NCI-H1417 (cell line): Measurements from ENCODE around the gene ELOVL3.
"Not testable (repeated sequence)": the region's sequence is repeated elsewhere in the genome, so short reads cannot be mapped to it uniquely, and the experiment has no call there.

ENCODE experiments used
- DNase-seq, 3 experiments: peaks; one replicate each; lab custom pipeline; 2025; lab: John Stamatoyannopoulos, UW

The ELOVL3 gene, protein sequence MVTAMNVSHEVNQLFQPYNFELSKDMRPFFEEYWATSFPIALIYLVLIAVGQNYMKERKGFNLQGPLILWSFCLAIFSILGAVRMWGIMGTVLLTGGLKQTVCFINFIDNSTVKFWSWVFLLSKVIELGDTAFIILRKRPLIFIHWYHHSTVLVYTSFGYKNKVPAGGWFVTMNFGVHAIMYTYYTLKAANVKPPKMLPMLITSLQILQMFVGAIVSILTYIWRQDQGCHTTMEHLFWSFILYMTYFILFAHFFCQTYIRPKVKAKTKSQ

DNA sequence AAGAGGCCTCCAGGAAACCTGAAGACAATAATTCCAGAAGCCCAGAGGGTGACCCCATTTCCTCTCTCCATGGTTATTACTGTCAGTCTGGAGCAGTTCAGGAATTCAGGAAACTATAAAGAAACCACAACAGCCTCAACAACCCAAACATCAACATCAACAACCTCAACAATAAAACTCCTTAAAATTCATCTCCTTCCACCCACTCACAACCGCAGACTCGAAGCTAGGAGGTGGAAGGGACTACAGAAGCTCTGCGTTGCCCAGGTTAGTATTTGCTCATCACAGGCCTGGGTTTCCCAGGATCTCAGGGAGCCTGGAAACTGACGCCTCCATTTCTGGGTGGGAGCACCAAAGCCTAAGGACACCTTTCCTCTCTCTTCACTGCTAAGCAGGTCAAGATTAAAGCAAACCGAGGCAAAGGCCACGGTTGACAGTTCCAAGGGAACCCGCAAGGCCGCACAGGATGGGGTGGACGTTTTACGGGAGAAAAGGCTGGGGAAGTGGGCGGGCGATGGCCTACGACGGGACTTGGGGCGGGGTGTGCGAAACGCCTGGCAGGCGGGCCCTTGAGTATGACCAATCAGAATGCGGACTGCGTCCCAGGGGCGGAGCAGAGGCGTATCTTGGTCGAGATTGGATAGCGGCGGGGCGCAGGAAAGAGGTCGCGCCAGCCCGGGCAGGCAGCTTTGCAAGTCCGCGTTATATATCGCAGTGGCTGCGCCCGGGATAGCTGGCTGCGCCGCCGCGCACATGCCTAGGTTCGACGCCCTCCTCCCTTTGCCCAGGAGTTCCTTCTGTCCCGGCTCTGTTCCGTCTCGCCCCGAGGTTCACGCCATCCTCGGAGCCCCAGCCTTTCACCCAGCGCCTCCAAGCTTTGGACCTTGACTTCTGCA is at the start of gene ELOVL3:
Gene ELOVL3, plus strand, starts transcription at position 654 of the 896 bp plus-strand sequence. CDS start 250 bp downstream, outside the sequence.
- DNase-seq, result peak; percentile 75 to 87 (median 78)

DNA sequence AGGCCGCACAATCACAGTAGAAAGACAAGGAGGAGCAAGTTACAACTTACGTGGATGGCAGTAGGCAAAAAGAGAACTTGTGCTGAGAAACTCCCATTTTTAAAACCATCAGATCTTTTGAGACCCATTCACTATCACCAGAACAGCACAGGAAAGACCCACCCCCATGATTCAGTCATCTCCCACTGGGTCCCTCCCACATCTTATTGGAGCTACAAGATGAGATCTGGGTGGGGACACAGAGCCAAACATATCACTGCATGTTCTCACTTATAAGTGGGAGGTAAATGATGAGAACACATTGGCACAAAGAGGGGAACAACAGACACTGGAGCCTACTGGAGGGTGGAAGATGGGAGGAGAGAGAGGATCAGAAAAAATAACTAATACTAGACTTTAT is 41.5 kb upstream of the ELOVL3 start:
- DNase-seq, result no peak

DNA sequence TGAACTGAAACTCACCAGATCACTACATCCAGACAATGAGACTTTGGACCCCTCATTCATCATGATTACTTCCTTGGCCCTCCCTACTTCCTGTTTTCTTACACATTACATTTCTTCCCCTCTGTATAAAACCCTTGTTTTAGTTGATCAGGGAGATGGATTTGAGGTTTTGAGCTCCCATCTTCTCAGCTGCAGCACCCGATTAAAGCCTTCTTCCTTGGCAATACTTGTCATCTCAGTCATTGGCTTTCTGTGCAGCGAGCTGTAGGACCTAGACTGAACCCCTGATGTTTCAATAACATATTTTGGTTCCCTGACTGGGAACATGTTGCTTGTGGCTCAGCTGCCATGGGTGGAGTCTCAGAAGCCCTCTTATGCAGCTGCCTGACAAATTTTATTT is 40.8 kb upstream of the ELOVL3 start:
- DNase-seq, result no peak

DNA sequence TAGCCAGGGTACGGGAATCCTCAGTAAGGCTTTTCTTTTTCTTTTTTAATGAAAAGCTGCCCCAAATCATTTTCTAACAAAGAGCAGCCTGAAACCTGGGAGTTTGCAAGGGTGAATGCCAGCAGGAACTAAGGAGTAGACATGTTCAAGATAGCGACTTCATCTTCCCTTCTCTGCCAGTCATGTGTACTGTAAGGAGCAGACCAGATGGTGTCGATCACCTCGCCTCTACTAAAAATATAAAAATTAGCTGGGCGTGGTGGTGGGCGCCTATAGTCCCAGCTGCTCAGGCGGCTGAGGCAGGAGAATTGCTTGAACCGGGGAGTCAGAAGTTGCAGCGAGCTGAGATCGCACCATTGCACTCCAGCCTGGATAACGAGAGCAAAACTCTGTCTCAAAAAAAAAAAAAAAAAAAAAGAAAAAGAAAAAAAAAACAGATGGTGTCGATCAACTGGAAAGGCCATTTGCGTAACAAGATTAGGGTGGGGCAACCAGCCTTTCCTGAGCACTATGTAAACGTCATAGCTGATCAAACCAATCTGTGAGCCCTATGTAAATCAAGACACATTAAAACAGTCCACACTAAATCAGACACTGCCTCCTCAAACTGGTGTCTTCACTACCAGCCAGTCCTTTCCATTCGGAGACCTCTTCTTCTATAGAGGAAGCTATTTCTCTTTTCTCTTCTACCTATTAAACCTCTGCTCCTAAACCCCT is 40.1 kb upstream of the ELOVL3 start:
- DNase-seq, result no peak

DNA sequence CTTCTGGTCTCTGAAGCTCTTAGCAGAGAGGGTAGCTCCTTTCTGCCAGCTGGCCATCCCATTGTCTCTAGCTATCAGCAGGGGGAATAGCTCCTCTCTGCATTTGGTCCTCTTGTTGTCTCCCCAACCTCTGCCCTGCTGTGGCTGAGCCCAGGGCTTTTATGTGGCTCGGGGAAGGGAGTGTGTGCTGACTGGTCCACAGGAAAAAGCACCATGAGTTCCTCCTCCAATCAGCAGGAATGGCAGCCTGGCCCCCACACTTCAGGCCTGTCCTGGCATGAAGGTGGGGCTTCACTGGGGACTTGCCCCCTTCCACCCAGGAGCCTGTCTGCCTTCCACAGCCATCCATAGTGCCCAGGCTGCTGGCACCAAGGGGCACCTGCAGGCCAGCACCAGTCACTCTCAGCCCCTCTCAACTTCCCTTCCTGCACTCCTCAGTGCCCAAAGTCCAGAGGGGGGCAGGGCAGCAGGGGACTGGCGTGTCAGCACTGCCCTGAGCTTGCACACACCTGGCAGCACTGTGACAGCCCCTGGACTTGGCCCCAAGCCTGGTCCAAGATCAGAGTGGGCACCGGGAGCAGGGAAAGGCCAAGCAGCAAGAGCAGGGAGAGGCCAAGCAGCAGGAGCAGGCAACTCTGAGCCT is 37.7 kb upstream of the ELOVL3 start:
- no peak for DNase-seq

DNA sequence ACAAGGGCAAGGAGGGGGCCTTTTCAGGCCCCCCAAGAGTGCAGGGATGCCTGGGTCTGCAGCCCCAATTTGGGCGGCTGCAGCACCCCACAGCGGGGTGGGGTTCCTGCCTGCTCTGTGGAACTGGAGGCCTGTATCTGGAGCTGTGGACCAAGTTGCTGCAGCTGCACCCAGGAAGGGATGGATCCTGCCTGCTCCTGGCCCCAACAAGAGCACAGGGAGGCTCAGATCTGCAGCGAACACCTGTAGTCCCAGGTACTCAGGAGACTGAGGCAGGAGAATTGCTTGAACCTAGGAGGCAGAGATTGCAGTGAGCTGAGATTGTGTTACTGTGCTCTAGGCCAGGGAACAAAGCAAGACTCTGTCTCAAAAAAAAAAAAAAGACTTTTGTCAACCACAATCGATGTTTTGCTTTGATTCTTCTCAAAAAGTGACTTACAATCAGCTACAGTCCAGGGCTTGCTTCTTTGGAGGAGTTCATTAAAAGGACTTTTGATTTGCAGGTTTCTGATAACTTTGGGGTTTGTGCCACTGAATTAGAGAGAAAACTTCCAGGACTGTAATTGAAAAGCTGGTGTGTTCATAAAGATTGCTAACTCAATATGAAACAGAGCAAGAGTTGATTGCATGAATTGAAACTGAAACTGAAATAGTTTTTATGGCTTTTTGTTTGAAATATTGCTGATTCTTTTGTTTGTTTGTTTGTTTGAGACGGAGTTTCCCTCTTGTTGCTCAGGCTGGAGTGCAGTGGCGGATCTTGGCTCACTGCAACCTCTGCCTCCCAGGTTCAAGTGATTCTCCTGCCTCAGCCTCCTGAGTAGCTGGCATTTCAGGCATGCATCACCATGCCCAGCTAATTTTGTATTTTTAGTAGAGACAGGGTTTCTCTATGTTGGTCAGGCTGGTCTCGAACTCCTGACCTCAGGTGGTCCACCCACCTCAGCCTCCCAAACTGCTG is 36.9 kb upstream of the ELOVL3 start:
- DNase-seq, result not testable (repeated sequence)

DNA sequence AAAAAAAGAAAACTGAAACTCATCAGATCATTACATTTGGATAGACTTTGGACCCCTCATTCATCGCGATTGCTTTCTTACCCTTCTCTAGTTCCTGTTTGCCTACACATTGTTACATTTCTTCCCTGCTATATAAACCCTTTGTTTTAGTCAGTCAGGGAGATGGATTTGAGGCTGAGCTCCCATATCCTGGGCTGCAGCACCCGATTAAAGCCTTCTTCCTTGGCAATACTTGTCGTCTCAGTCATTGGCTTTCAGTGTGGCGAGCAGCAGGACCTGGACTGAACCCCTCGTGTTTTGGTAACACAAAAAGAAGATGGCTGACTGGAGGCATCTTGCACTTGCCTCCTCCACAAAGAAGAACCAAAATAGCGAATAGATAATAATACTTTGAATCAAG is 34.1 kb upstream of the ELOVL3 start:
- no peak for DNase-seq

DNA sequence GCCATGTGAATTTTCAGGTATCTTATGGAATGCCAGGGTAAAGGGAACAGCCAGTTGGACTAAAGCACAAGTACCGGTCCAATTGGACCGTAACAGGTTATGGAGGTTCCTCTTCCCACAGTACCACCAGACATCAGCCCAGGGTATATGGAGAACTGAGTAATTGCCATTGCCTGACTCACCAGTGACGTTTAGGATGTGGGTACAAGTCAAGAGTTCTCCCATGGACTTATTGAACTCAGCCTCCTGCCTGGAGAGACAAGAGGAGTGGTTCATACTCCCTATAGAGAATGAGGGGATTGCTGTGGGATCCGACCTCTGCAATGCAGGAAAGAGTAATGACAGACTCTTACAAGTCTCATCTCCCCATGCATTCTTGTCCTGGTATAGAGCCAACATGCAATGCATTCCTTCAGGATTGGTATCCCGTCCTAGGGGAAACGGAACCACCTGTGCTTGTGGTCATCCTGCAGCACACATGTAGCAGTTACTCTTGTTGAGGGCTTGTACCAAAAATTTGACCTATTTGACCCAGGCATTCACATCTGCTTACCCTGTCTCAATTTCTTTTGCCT is 30.7 kb upstream of the ELOVL3 start:
- no peak for DNase-seq

DNA sequence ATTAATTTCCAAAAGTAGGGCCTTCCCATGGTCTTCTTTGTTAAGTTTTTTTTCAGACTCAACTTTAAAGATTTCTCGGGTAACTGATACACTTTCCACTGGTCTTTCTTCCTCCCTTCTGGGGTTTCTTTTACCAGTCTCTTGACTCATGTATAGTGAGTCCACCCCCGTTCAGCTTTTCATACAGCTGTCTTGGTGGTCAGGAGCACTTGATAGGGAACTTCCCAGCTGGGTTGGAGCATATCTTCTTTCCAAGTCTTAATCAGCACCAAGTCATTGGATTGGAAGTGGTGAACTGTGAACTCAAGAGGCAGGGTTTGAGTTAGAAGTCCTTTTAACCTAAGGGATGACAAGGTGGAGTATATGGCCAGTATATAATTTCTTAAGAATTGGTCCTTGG is 29.2 kb upstream of the ELOVL3 start:
- DNase-seq, result no peak

DNA sequence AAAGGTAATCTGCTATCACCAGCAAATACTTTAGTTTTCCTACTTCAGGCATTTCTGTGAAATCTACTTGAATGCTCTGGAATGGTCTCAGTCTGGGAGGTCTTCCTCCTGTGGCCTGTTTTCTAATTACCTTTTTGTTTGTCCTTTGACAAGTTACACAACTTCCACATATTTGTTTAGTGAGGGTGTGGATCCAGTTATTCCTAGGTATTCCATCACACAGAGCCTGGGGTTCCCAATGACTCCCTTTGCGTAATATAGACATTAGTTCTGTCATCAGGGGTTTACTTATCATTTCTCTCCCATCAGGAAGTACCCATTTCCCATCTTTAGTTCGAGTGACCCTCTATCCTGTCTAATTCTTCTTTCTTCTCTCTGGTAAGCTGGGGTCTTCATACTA is 28.1 kb upstream of the ELOVL3 start:
- no peak for DNase-seq

DNA sequence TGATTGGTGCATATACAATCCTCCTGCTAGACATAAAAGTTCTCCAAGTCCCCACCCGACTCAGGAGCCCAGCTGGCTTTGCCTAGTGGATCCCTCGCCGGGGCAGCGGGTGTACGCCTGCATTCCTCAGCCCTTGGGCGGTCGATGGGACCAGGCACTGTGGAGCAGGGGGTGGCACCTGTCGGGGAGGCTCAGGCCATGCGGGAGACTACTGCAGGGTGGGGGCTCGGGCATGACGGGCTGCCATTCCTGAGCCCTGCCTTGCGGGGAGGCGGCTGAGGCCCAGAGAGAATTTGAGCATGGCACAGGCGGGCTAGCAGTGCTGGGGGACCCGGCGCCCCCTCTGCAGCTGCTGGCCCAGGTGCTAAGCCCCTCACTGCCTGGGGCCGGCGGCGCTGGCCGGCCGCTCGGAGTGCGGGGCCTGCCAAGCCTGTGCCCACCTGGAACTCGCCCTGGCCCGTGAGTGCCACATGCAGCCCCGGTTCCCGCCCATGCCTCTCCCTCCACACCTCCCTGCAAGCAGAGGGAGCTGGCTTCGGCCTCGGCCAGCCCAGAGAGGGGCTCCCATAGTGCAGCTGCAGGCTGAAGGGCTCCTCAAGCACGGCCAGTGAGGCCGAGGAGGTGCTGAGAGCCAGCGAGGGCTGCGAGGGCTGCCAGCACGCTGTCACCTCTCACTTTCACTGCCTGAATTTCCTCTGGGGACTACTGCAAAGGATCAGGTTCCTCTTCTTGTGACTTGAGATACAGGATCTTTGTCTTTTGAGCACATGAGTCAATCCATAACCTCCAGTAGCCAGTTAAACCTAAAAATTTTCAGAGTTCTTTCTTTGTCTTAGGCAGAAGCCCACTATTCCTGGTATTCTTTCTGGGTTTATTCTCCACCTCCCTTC is 25.1 kb upstream of the ELOVL3 start:
- DNase-seq, result no peak

DNA sequence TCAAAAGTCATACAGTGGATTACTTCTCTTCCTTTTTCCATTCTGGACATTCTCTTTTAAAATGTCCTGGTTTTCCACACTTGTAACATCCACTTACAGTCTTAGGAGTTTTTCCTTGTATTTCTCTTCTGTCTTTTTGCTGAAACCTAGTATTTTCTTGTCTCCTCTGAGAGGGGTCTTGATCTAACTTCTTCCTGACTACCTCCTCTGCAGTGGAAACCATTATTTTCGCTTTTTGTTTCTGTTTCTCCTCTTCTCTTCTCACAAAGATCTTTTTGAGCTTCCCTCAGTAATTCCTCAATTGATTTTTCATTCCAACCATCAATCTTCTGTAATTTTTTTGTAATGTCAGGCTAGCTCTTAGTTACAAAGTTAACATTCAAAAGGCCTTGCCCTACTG is 23.7 kb upstream of the ELOVL3 start:
- no peak for DNase-seq

DNA sequence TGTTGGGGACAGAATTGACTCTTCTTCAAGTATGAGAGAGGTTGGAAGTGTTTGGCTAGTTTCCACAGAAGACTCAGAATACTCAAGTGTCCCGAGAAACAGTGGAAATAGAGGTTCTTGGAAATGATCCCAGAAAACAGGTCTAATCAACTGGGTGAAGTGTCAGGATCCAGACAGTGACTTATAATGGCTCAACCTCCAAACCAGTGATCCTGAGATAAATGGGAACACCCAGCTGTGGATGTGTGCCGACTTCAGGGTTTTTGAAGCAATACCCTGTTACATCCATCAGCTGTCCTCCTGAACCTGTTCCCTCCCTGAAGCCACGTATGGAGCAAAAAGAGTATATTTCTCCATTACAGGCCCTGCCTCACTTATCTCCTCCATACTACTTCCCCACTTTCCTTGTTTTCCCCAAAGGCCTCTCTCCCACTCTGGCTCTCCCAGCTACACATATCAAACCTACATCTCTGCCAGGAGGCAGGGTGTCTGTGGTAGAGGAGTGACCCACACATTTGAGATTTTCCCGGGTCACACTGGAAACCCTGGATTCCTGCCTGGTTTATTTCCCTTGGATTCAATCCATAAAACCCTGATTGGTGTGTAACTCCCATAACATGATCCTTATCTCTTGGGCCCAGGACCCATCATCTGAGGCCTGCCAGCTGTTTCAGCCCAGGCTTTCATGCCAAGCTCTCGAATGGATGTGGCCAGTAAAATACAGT is 17.6 kb upstream of the ELOVL3 start:
- no peak for DNase-seq

DNA sequence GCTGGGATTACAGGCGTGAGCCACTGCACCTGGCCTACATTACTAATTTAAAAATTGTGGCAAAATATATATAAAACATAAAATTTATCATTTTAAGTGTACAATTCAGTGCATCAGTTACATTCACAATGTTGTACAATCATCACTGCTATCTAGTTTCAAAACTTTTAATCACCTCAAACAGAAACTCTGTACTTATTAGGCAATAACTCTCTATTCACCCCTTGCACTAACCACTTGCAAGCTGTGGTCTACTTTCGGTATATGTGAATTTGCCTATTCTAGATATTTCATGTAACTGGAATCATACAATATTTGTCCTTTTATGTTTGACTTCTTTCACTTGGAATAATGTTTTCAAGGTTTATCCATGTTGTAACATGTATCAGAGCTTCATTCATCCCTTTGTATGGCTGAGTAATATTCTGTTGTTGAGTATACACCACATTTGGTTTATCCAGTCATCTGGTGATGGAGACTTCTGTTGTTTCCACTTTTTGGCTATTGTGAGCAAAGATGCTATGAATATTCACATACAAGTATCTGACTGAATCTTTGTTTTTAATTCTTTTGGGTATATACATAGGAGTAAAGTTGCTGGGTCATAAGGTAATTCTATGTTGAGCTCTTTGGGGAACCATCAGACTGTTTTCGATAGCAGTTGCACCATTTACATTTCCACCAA is 14.3 kb upstream of the ELOVL3 start:
- no peak for DNase-seq

DNA sequence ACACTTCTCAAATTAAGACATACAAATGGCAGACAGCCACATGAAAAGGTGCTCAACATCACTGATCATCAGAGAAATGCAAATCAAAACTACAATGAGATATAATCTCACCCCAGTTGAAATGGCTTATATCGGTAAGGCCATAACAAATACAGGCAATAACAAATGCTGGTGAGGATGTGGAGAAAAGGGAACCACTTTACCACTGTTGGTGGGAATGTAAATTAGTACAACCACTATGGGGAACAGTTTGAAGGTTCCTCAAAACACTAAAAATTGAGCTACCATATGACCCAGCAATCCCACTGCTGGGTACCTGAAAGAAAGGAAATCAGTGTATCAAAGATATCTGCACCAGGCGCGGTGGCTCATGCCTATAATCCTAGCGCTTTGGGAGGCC is 12.5 kb upstream of the ELOVL3 start:
- not testable (repeated sequence) for DNase-seq

DNA sequence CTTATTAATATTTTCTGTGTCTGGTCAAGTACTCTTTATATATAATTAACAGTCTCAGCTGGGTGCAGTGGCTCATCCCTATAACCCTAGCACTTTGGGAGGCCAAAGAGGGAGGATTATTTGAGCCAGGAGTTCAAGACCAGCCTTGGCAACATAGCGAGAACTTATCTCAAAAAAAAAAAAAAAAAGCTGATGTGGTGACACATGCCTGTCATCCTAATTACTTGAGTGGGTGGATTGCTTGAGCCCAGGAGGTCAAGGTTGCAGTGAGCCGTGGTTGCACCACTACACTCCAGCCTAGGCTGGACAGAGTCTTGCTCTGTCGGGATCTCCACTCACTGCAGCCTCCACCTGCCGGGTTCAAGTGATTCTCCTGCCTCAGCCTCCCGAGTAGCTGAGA is 6.7 kb upstream of the ELOVL3 start:
- DNase-seq, result no peak

DNA sequence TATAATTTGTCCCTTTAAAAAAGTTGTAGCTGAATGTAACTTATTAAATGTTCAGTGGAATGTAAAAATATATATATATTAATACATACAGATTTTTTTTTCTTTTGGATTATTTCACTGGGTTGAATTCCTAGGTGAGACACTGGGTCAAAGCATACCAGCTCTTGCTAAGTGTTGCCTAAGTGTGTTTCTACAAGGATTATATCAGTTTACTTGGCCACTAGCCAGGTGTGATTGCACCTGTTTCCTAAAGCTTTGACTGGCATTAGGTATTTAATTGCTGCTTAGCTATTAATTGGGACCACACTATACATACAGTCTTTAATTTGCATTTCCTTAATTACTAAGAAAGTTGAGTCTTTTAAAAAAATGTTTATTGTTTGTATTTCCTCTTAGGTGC is 5.5 kb upstream of the ELOVL3 start:
- DNase-seq, result peak in 2 of 3 experiments; percentile 30 to 76

DNA sequence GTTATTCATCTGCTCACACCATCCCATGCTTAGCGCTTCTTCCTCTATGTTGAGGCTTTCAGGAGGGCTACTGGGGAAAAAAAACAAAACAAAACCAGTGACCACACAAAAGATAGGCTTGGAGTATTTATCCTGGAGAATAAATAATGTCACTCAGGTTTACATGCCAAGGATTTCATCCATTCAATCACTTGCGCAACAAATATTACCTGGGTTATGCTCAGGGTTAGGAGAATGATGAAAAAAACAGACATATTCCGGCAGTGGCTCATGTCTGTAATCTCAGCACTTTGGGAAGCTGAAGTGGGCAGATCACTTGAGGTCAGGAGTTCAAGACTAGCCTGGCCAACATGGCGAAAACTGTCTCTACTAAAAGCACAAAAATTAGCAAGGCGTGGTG is 3.3 kb upstream of the ELOVL3 start:
- no peak for DNase-seq

DNA sequence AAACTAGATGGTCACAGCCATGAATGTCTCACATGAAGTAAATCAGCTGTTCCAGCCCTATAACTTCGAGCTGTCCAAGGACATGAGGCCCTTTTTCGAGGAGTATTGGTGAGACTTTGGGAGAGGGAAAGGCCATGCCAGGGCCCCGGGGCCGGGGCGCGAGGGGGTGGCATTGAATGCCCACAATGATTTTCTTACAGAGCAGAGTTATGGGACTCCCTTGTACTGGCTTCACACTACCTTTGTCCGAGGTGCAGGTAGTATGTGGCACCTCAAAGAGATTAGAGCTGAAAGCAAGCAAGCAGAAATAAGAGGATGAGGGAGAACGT is 407 bp downstream of the ELOVL3 start:
- DNase-seq, result no peak
